ENCODE results near the gene MBTPS1.

DNA sequence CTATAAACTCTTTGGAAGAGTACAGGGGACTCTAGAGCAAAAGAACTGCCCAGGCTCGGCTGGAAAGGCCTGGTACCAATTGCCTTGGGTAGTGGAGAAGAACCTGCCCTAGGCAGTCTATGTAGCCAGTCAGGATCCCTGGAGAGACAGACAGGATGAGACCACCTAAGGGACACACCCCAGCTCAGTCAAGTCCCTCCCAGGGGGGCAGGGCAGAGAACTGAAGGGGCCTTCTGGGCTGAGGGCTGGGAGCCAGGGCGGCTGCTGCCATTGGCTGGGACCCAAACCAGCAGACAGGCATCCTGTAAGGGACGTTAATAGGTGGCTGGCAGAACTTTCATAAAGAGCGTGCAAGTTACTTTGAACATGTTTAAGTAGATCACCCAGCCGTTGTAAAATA, 61.4 kb downstream of the MBTPS1 start:
- TF ChIP-seq, protein P1, sequence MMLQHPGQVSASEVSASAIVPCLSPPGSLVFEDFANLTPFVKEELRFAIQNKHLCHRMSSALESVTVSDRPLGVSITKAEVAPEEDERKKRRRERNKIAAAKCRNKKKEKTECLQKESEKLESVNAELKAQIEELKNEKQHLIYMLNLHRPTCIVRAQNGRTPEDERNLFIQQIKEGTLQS (CRISPR knock-in tag; conservative IDR thresholded peaks at IDR 0.05) = no peak
- TF ChIP-seq, protein P2, sequence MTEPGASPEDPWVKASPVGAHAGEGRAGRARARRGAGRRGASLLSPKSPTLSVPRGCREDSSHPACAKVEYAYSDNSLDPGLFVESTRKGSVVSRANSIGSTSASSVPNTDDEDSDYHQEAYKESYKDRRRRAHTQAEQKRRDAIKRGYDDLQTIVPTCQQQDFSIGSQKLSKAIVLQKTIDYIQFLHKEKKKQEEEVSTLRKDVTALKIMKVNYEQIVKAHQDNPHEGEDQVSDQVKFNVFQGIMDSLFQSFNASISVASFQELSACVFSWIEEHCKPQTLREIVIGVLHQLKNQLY (CRISPR knock-in tag; IDR thresholded peaks at IDR 0.05) = no peak
- TF ChIP-seq, protein P3, sequence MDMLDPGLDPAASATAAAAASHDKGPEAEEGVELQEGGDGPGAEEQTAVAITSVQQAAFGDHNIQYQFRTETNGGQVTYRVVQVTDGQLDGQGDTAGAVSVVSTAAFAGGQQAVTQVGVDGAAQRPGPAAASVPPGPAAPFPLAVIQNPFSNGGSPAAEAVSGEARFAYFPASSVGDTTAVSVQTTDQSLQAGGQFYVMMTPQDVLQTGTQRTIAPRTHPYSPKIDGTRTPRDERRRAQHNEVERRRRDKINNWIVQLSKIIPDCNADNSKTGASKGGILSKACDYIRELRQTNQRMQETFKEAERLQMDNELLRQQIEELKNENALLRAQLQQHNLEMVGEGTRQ (CRISPR knock-in tag; IDR thresholded peaks at IDR 0.05) = no peak
- TF ChIP-seq NR2C2 (CRISPR knock-in tag; IDR thresholded peaks at IDR 0.05) (no peak), NFYB (CRISPR knock-in tag; conservative IDR thresholded peaks at IDR 0.05; ENCODE audit: low read depth) (no peak), NR3C1 (CRISPR knock-in tag; conservative IDR thresholded peaks at IDR 0.05; ENCODE audit: low read depth) (no peak), NFE2L1 (CRISPR knock-in tag; IDR thresholded peaks at IDR 0.05) (no peak), MYBL2 (CRISPR knock-in tag; IDR thresholded peaks at IDR 0.05) (no peak), ZSCAN18 (CRISPR knock-in tag; IDR thresholded peaks at IDR 0.05) (no peak)
